NCI-H1694 treated with DMSO at 0.1 percent for 48 hours (cell line): ENCODE data around the gene TRIM39.
"Not testable (repeated sequence)": the region's sequence is repeated elsewhere in the genome, so short reads cannot be mapped to it uniquely, and the experiment has no call there.

Experiments used
- DNase-seq: peaks from one replicate; lab custom pipeline; 2025; lab: John Stamatoyannopoulos, UW

The TRIM39 gene

GRCh38 chr6:30326526-30327231 is at the start of gene TRIM39:
TRIM39 (plus strand) TSS chr6:30326927; CDS start chr6:30329318, 2,391 bp downstream.
- peak; percentile 29 for DNase-seq

DNA sequence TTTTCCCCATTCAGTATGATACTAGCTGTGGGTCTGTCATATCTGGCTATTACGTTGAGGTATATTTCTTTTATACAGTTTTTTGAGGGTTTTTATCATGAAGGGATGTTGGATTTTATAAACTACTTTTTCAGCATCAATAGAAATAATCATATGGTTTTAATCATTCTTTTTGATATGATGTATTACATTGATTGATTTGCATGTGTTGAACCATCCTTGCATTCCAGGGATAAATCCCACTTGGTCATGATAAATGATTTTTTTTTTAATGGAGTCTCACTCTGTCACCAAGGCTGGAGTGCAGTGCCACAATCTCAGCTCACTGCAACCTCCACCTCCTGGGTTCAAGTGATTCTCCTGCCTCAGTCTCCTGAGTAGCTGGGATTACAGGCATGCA is 45.7 kb upstream of the TRIM39 start:
- not testable (repeated sequence) for DNase-seq

DNA sequence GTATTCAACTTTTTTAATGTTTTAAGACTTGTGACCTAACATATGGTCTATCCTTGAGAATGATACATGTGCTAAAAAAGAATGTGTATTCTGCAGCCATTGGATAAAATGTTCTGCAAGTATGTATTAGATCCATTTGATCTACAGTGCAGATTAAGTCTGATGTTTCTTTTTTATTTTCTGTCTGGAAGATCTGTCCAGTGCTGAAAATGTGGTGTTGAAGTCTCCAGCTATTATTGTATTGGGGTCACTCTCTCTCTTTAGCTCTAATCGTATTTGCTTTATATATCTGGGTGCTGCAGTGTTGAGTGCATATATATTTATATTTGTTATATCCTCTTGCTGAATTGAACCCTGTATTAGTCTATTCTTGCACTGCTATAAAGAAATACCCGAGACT is 44.2 kb upstream of the TRIM39 start:
- no peak for DNase-seq

DNA sequence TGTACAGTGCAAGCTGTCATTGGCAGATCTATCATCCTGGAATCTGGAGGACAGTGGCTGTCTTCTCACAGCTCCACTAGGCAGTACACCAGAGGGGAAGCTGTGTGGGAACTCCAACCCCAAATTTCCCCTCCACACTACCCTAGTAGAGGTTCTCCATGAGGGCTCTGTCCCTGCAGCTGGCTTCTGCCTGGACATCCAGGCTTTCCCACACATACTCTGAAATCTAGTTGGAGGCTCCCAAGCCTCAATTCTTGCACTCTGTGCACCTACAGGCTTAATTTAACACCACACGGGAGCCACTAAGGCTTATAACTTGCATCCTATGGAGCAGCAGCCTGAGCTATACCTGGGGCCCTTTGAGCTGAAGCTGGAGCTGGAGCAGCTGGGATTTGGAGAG is 43.0 kb upstream of the TRIM39 start:
- DNase-seq = no peak

DNA sequence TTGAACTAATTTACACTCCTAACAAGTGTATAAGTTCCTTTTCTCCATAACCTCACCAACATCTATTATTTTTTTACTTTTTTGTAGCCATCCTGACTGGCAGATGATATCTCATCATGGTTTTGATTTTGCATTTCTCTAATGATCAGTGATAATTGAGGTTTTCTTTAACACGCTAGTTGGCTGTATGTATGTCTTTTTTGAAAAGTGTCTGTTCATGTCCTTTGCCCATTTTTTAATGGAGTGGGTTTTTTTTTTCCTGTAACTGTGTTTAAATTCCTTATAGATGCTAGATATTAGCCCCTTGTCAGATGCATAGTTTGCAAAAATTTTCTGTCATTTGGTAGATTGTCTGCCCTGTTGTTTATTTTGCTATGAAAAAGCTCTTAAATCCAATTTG is 39.6 kb upstream of the TRIM39 start:
- DNase-seq = no peak

DNA sequence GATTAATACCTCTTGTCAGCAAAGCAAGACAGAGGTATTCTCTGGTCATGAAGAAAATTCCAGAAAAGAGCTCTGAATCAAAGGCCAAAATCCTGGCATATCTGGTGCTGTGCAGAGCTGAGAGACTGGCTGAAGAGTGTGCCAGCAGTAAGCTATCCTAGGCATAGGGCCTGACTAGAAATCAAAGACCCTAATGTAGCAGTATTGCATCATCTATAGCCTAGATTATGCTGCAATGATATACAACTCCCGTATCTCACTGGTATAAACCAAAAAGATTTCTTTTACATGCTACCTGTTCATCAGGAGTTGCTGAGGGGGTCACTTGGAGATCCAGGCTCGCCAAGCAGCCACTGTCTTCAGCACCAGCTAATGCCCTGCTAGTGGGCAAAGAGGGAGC is 30.9 kb upstream of the TRIM39 start:
- no peak for DNase-seq

DNA sequence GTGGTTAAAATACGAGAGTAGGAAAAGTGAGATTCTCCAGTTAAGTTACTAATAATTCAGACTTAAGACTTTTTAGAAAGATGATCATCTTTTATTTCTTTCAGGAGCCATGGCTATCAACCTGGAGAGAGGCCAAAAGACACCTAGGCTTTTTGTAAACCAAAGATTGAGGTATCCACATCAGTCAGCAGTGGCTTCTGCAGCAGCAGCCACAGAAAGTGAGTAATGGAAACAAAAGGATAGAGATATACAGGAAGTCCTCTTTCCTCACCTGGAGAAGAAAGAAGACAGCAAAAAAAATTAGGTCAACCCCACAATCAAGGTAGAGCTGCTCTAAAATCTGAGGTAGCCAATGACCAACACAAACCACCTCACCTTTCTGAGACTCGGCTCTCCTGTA is 22.7 kb upstream of the TRIM39 start:
- no peak for DNase-seq

- no peak for DNase-seq
Measured at GRCh38 chr6:30311101-30311500, 15.6 kb upstream of the TRIM39 start.

DNA sequence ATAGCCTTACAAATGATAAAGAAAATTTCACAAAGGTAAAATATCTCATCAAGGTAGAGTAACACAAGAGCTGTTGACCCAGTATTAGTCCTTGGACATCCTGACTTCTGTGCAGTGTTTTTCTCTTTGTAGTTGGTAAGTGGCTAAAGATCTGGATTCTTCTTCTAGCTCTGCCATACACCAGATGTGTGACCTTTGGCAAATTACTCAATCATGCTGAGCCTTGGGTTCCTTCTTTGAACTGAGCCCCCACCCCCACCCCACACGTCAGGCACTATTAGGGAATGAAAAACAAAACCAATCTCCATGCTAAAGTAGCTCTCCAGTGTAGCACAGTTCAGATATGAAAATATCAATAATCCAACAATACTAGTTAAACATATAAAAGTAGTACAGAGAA is 15.1 kb upstream of the TRIM39 start:
- DNase-seq = no peak

DNA sequence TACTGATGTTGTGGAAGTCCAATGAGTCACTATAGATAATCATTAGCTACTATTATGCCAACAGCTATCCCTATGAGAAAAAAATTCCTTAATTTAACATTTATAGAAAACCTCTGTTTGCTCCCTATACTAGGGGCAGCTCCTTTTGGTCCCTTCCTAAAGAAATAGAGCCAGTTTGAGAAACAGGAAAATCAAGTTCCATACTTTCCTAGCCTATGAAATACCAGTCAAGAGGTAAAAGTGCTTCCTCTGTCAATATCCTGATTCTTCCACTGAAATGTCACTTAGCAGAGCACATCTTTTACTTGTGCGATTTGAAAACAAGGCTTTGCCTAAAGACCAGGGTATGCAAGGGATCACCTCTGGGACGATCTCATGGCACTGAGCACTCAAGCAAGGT is 14.5 kb upstream of the TRIM39 start:
- DNase-seq = no peak

- DNase-seq = no peak
Measured at GRCh38 chr6:30312676-30313321, 13.9 kb upstream of the TRIM39 start.

DNA sequence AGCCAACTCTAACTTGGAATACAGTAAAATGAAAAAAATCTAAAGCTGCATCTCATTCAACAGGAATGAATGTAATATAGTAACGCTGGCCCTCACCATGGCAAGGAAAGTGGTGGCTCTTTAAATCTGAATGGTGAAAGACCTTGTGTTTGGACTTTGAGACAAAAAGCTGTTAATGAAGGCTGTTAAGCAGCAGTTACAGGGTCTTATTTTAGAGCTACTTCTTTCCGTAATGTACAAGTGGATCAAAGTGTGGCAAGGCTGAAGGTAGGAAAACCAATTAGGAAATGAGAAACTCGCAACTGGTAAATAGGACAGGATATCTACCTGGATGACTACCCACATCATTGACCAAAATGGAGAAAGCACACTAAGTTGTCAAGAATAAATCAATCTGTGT is 11.6 kb upstream of the TRIM39 start:
- no peak for DNase-seq

DNA sequence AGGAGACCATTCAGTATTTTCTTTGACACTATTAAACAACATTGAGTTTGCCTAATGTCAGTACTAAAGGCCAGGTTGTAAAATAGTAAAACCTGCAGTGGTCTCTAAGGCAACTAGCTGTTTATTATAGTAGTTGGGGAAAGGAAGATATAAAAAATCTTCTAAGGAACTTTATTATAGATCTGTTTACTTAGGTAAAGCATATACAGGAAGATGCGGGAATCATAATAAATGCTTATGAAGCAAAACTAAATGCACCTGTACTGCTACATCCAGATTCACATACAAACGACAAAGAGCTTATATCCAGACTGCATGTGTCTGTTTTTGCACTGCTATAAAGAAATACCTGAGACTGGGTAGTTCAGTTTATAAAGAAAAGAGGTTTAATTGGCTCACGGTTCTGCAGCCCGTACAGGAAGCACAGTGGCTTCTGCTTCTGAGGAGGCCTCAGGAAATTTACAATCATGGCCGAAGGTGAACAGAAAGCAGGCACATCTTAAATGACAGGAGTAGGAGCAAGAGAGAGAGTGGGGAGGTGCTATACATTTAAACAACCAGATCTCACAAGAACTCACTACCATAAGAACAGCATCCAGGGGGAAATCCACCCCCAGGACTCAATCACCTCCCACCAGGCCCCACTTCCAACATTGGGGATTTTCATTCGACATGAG is 8.7 kb upstream of the TRIM39 start:
- DNase-seq = no peak

- DNase-seq = no peak
Measured at GRCh38 chr6:30319146-30319835, 7.4 kb upstream of the TRIM39 start.

DNA sequence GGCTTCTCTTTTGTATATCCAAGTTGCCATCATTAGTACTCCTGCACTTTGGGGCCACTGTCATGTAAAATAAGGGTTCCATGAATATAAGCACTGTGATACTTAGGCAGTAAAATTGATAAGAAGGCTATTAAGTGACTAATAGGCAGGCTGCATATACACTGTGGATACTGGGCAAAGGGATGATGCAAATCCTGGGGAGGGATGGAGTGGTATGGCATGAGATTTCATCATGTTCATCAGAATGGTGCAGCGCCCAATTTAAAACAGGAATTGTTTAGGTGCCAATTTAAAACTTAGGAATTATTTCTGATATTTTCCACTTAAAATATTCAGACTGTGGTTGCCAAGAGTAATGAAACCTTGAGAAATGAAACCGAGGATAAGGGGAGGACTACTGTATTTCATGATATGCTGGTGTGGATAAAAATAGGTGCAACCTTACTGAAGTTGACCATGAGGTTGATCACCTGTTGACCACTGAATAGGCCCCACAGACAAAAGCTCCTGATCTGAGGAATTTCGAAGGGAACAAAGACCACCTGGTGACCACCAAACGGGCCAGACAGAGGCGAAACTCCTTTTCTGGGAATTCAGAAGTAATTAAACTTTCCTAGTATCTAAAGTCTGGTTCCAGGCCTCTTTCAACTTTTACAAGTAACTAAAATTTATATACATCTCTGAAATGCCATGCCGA is 4.9 kb upstream of the TRIM39 start:
- no peak for DNase-seq

DNA sequence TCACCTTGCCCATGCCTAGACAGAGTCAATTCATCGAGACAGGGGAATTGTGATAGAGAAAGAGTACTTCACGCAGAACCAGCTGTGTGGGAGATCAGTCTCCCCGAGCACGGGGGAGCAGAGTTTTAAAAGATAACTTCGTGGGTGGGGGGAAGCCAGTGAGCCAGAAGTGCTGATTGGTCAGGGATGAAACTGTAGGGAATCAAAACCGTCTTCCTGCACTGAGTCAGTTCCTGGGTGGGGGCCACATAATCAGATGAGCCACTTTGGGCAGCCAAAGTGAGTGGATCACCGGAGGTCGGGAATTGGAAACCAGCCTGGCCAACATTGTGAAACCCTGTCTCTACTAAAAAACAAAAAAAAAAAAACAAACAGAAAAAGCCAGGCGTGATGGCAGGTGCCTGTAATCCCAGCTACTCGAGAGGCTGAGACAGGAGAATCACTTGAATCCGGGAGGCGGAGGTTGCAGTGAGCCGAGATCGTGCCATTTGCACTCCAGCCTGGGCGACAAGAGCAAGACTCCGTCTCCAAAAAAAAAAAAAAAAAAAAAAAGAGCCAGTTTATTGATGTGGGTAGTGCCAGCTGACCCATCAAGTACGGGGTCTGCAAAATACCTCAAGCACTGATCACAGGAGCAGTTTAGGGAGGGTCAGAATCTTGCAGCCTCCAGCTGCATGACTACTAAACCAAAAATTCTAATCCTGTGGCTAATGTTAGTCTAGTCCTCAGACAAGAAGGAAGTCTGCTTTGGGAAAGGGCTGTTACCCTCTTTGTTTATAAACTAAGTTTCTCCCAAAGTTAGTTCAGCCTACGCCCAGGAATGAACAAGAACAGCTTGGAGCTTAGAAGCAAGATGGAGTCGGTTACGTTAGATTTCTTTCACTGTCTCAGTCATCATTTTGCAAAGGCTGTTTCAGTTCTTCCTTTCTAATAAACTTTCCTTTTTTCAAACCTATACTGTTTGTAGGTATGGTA is 3.9 kb upstream of the TRIM39 start:
- DNase-seq = no peak

- no peak for DNase-seq
Measured at GRCh38 chr6:30323806-30324205, 2.9 kb upstream of the TRIM39 start.

DNA sequence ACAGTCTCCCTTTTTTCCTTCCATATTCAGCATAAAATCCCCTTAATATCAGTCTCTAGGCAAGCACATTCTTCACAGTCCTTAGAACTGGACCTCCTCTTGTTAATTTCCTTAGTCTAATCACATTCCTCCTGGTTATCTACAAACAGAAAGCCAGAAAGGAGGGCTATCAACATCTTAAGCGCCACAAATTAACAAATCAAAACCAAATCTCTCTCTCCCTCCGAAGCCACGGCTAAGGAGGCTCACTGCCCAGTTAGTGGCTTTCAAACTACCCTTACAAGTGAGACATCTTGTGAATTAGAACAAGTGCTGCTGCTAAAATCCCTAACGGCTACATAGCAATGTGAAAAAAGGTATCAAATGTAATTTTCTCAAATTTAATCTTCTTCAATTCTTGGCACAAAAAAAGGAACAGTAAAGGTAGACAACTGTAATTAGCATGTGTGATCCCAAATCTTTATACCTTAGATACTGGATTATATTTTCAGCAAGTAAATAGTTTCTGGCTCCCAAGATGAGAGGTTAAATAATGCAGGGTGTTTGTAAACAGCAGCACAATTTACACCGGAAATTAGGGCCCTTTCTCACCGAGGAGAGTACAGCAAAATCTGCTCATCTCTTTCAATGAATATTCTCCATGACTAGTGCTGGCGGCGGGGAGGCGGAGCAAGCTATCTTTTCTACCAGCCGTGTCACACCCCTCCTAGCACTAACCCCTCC is 1.4 kb upstream of the TRIM39 start:
- DNase-seq = peak; percentile 41

- peak; percentile 50 for DNase-seq
Measured at GRCh38 chr6:30325873-30326525, 728 bp upstream of the TRIM39 start.
